Lower leg skin (tissue), 3 donors: ENCODE data around the gene UBA1.

Experiments used
- POLR2A ChIP-seq, 2 donors: fragments of 450-650 bp; IDR thresholded peaks; one replicate each; pipeline ENCODE4 v1.6.1; 2016 to 2017; ENCODE audit warnings: antibody characterized with exemption in 2 of 2, mild to moderate bottlenecking in 1 of 2, moderate library complexity in 1 of 2
- TF ChIP-seq, protein P1 (sequence below), 3 donors: fragments of 450-650 bp; IDR thresholded peaks; one replicate each; pipeline ENCODE4 v1.5.1; 2016; ENCODE audit warnings: antibody characterized with exemption in 3 of 3, mild to moderate bottlenecking in 3 of 3, moderate library complexity in 2 of 3

DNA sequence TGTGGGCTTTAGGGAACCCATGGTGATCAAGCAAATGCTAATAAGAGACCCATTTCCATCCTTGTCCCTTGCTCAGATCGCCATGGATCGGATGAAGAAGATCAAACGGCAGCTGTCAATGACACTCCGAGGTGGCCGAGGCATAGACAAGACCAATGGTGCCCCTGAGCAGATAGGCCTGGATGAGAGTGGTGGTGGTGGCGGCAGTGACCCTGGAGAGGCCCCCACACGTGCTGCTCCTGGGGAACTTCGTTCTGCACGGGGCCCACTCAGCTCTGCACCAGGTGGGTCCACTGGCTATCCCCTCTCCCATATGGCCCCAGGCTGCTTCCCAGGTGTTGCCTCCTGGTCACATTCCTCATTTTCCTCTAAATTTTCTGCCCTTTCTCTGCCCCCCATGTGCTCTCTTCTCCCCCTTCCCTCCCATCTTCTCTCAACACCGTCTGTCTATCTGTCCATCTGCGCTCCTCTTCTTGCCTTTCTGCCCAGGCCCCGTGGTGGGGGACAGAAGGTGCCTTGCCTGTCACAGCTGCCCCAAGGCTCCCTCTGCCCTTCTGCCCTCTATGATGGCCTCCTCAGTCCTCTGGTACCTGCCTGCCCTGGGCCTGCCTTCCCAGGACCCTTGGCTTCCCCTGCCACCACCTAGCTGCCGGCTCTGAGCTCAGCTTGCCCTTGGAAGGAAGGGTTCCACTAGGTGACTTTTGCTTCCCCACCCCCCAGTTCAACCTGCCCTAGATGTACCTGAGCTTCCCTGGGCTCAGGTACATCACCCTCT is 30.0 kb downstream of the UBA1 start:
- TF ChIP-seq, protein P1, sequence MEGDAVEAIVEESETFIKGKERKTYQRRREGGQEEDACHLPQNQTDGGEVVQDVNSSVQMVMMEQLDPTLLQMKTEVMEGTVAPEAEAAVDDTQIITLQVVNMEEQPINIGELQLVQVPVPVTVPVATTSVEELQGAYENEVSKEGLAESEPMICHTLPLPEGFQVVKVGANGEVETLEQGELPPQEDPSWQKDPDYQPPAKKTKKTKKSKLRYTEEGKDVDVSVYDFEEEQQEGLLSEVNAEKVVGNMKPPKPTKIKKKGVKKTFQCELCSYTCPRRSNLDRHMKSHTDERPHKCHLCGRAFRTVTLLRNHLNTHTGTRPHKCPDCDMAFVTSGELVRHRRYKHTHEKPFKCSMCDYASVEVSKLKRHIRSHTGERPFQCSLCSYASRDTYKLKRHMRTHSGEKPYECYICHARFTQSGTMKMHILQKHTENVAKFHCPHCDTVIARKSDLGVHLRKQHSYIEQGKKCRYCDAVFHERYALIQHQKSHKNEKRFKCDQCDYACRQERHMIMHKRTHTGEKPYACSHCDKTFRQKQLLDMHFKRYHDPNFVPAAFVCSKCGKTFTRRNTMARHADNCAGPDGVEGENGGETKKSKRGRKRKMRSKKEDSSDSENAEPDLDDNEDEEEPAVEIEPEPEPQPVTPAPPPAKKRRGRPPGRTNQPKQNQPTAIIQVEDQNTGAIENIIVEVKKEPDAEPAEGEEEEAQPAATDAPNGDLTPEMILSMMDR (IDR thresholded peaks at IDR 0.05) = no peak
- TF ChIP-seq POLR2A (IDR thresholded peaks at IDR 0.05) = no peak
